Measurements from ENCODE around the gene HDDC2. TPM values are rescaled to one million over a fixed set of nuclear protein-coding genes. Genes with fewer than 3 reads are reported as not detected.
A peak's percentile ranks its signal among the peaks of the same experiment; 100 is the strongest.

HDDC2 gene
- total and polyA plus RNA-seq, 2 experiments from 2014 or later = 69.5 to 131 TPM

- ATAC-seq (no peak), DNase-seq (ENCODE audit: low spot score) (no peak)
- Histone ChIP-seq H3K36me3 (ENCODE audit: insufficient read depth) (no peaks in the 10 kb centered on the region), H2AFZ (no peak overlapping the region), H3K27ac (ENCODE audit: low read depth) (no peak overlapping the region), H3K4me1 (ENCODE audit: insufficient read depth) (0 out of 2 replicates have a peak, but pooled peaks cover 5% of the 10 kb centered on the region), H3K4me2 (no peak overlapping the region), H3K27me3 (ENCODE audit: insufficient read depth) (no peaks in the 10 kb centered on the region), H3K9me2 (ENCODE audit: insufficient read depth) (peaks cover 14% of the 10 kb centered on the region), H3K4me3 (no peak overlapping the region), H4K20me1 (replicated peaks; ENCODE audit: insufficient read depth) (no peaks in the 10 kb centered on the region), H3F3A (replicated peaks; ENCODE audit: low read depth) (no peaks in the 10 kb centered on the region), H3K79me2 (replicated peaks; ENCODE audit: insufficient read depth) (no peaks in the 10 kb centered on the region)
- Mint-ChIP-seq H3K36me3 (ENCODE audit: low read depth) (no peaks in the 10 kb centered on the region), H3K27me3 (ENCODE audit: insufficient read depth, low read depth, poor library complexity) (peaks cover 5% of the 10 kb centered on the region), H3K27ac (no peak overlapping the region), H3K4me1 (peaks cover 2% of the 10 kb centered on the region), H3K9me3 (peaks cover 6% of the 10 kb centered on the region; the same call in 2 of the 3 replicates), H3K4me3 (no peak overlapping the region)
- TF ChIP-seq JUNB (IDR thresholded peaks at IDR 0.05; ENCODE audit: unreplicated experiment) (no peak), POLR2AphosphoS5 (IDR thresholded peaks at IDR 0.05; ENCODE audit: low read depth) (no peak), EZH2phosphoT487 (IDR thresholded peaks at IDR 0.05; ENCODE audit: unreplicated experiment) (no peak)
These were observed 5.0 kb upstream of the HDDC2 start for GRCh38 chr6:125306756-125307149.

GRCh38 chr6:125304970-125305660 lies 3.3 kb upstream of the HDDC2 start:
- H3K27ac ChIP-seq (ENCODE audit: low read depth) = no peak overlapping the region
- no peak overlapping the region for H3K4me3 Mint-ChIP-seq
- no peak overlapping the region for H3K4me2 ChIP-seq
- peaks cover 5% of the 10 kb centered on the region for H3K27me3 Mint-ChIP-seq (ENCODE audit: insufficient read depth, low read depth, poor library complexity)
- no peaks in the 10 kb centered on the region for H3F3A ChIP-seq (replicated peaks; ENCODE audit: low read depth)
- H3K4me3 ChIP-seq = no peak overlapping the region
- H3K27me3 ChIP-seq (ENCODE audit: insufficient read depth) = no peaks in the 10 kb centered on the region
- no peaks in the 10 kb centered on the region for H3K36me3 ChIP-seq (ENCODE audit: insufficient read depth)
- H3K4me1 Mint-ChIP-seq = peaks cover 6% of the 10 kb centered on the region
- H2AFZ ChIP-seq = no peak overlapping the region
- peak; percentile 10 for DNase-seq (ENCODE audit: low spot score)
- no peak for ATAC-seq
- peaks cover 6% of the 10 kb centered on the region; the same call in 2 of the 3 replicates for H3K9me3 Mint-ChIP-seq
- no peak overlapping the region for H3K27ac Mint-ChIP-seq
- peaks cover 10% of the 10 kb centered on the region for H3K79me2 ChIP-seq (replicated peaks; ENCODE audit: insufficient read depth)
- peaks cover 14% of the 10 kb centered on the region for H3K9me2 ChIP-seq (ENCODE audit: insufficient read depth)
- peaks cover 15% of the 10 kb centered on the region; the same call in 1 of the 2 replicates for H3K4me1 ChIP-seq (ENCODE audit: insufficient read depth)
- H3K36me3 Mint-ChIP-seq (ENCODE audit: low read depth) = peaks cover 6% of the 10 kb centered on the region
- H4K20me1 ChIP-seq (replicated peaks; ENCODE audit: insufficient read depth) = no peaks in the 10 kb centered on the region
- TF ChIP-seq ZNF114 (CRISPR knock-in tag; IDR thresholded peaks at IDR 0.05) (no peak), ETS1 (IDR thresholded peaks at IDR 0.05) (no peak), EZH2phosphoT487 (IDR thresholded peaks at IDR 0.05; ENCODE audit: unreplicated experiment) (no peak), REST (IDR thresholded peaks at IDR 0.05; ENCODE audit: unreplicated experiment) (no peak), ZNF462 (CRISPR knock-in tag; IDR thresholded peaks at IDR 0.05) (no peak), POLR2AphosphoS5 (IDR thresholded peaks at IDR 0.05; ENCODE audit: low read depth) (no peak), JUNB (IDR thresholded peaks at IDR 0.05; ENCODE audit: unreplicated experiment) (no peak), STAT1 (IDR thresholded peaks at IDR 0.05; ENCODE audit: unreplicated experiment) (no peak), CREB1 (CRISPR knock-in tag; IDR thresholded peaks at IDR 0.05; ENCODE audit: low read depth) (no peak), EZH2 (IDR thresholded peaks at IDR 0.05; ENCODE audit: low read depth, unreplicated experiment) (no peak)
